GM12874 (cell line): ENCODE measurements around the gene FAM209B.

Experiments
- CTCF ChIP-seq: IDR thresholded peaks from 2 replicates; pipeline ENCODE4 v1.5.1; 2011; ENCODE audit warnings: low read depth, mild to moderate bottlenecking, control low read depth, low read length, moderate library complexity; ENCODE audit not compliant: insufficient read depth

Gene FAM209B

GRCh38 chr20:56580226-56580625, 47.2 kb downstream of the FAM209B start:
- no peak for TF ChIP-seq CTCF

GRCh38 chr20:56581701-56582100, 48.7 kb downstream of the FAM209B start:
- no peak for TF ChIP-seq CTCF

GRCh38 chr20:56582542-56582941, 49.5 kb downstream of the FAM209B start:
- TF ChIP-seq CTCF, result no peak

GRCh38 chr20:56584916-56585315, 51.9 kb downstream of the FAM209B start:
- no peak for TF ChIP-seq CTCF
